HEK293T (cell line): Measurements from ENCODE around the gene USP9X.

Experiments
- ARNT ChIP-seq: fragments of 450-650 bp; IDR thresholded peaks from 2 replicates; pipeline ENCODE4 v1.6.1; 2017; ENCODE audit warnings: mild to moderate bottlenecking
- BHLHE40 ChIP-seq: fragments of 450-650 bp; IDR thresholded peaks from 2 replicates; pipeline ENCODE4 v1.6.1; 2016; ENCODE audit warnings: mild to moderate bottlenecking, moderate library complexity, borderline replicate concordance
- ELF4 ChIP-seq: fragments of 450-650 bp; IDR thresholded peaks from 2 replicates; pipeline ENCODE4 v1.6.1; 2017; ENCODE audit warnings: antibody characterized with exemption
- FOXA1 ChIP-seq: fragments of 450-650 bp; IDR thresholded peaks from 2 replicates; pipeline ENCODE4 v1.6.1; 2016; ENCODE audit warnings: mild to moderate bottlenecking
- SP1 ChIP-seq: fragments of 450-650 bp; IDR thresholded peaks from 2 replicates; pipeline ENCODE4 v1.6.1; 2017
- ZNF384 ChIP-seq: fragments of 450-650 bp; IDR thresholded peaks from 2 replicates; pipeline ENCODE4 v1.6.1; 2016

DNA sequence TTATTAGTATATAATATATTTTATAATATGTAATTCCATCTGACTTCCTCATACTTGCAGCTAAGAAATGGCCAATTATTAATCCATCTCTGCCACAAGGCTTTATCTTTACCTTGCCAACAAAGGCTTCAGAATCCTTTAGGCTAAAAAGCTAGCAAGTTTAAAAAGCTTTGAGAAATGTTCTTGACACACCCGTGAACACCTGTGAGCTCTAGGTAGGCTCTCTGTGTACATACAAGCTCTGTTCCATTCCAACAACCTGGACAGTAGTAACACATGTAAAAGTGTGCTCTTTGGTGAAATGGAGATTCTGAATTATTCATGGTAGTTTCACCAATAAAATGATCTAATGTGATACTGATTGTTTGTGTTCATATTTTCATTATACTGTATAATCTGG, 49.7 kb upstream of the USP9X start:
- TF ChIP-seq FOXA1 (no peak), ARNT (no peak), SP1 (no peak), ELF4 (no peak), BHLHE40 (no peak), ZNF384 (no peak)
